NCI-H2171 (cell line): ENCODE data around the gene HOXB1.

Experiments used
- DNase-seq: peaks from one replicate; lab custom pipeline; 2025; lab: John Stamatoyannopoulos, UW

Gene HOXB1

GRCh38 chr17:48554412-48555257, 23.8 kb upstream of the HOXB1 start:
- no peak for DNase-seq

- DNase-seq, result no peak
These were observed 23.0 kb upstream of the HOXB1 start for GRCh38 chr17:48553826-48554225.

- no peak for DNase-seq
These were observed 22.4 kb upstream of the HOXB1 start for GRCh38 chr17:48553190-48553547.

- DNase-seq, result no peak
These were observed 21.8 kb upstream of the HOXB1 start for GRCh38 chr17:48552466-48553189.

GRCh38 chr17:48551596-48552465, 21.0 kb upstream of the HOXB1 start:
- no peak for DNase-seq

- no peak for DNase-seq
These were observed 20.4 kb upstream of the HOXB1 start for GRCh38 chr17:48551214-48551555.

GRCh38 chr17:48550502-48551213, 19.8 kb upstream of the HOXB1 start:
- no peak for DNase-seq

- no peak for DNase-seq
These were observed 19.2 kb upstream of the HOXB1 start for GRCh38 chr17:48549914-48550501.

- no peak for DNase-seq
These were observed 18.4 kb upstream of the HOXB1 start for GRCh38 chr17:48549281-48549630.

GRCh38 chr17:48548523-48549280, 17.9 kb upstream of the HOXB1 start:
- DNase-seq, result no peak

GRCh38 chr17:48547808-48548522, 17.2 kb upstream of the HOXB1 start:
- no peak for DNase-seq

GRCh38 chr17:48546924-48547807, 16.4 kb upstream of the HOXB1 start:
- no peak for DNase-seq

GRCh38 chr17:48546137-48546923, 15.5 kb upstream of the HOXB1 start:
- no peak for DNase-seq

- no peak for DNase-seq
These were observed 14.7 kb upstream of the HOXB1 start for GRCh38 chr17:48545539-48545938.

GRCh38 chr17:48545022-48545375, 14.2 kb upstream of the HOXB1 start, which contains the start of gene HOXB2:
TSS of gene HOXB2 (minus strand) at chr17:48545109. CDS start at chr17:48544911, 198 bp downstream.
- no peak for DNase-seq

GRCh38 chr17:48544349-48545021, 13.7 kb upstream of the HOXB1 start:
- no peak for DNase-seq

GRCh38 chr17:48543854-48544348, 13.1 kb upstream of the HOXB1 start:
- DNase-seq, result no peak
